SKM-1 (cell line): ENCODE data around the gene SHCBP1L.

ENCODE experiments used
- DNase-seq: peaks from one replicate; lab custom pipeline; 2025; ENCODE audit not compliant: unreplicated experiment; lab: John Stamatoyannopoulos, UW

Gene SHCBP1L

DNA sequence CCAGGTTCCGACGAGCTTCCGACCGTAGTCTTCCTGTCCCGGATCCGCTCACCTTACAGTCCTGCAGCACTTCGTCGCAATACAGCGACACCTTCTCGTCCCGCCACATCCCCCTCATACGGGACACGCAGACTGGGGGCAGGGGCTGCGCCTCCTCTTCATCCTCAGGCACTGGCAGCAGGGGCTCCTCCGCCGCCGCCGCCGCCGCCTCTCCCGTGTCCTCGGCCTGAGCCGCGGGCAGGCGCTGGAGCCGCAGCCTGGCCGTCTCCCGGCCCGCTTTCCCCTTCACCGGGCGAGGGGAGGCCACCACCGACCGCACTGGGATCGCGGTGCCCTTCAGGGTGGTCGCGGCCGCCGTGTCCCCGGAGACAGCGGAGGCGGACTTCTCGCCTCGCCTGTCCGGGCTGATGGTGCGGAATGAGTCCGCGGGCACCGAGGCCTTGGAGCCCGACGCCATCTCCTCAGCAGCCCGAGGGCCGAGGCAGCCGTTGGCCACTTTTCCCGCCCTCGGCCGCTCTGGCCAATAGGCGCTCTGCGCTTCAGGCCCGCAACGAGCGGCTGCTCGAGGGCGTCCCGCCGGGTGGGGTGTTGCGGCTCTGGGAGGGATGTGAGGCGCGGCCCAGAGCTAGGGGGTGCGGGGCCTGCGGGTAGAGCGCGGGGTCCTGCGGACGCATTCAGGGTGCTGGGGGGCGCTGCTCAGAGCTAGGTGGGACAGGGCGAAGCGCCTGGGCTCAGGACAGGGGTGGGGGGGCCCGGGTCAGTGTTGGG lies at the start of gene SHCBP1L:
SHCBP1L (minus strand) TSS at position 490 of the 768 bp plus-strand sequence; CDS start at position 457, 33 bp downstream.
- no peak for DNase-seq

DNA sequence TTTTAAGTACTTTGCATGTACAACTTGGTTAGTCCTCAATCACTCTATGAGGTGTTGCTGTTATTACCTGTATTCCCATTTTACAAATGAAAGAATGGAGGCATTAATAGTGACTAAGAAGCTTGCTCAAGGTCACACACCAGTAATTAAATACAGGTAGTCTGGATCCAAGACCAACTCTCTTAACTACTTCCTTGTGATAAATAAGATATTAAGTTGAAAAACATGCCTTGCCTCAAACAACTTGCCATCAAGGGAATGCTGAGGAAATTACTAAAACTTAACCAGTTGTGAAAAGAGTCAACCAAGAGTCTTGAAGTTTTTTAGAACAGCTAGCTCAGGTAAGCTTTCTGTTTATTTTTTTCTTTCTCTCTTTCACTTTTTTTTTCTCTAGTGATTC lies 49.3 kb upstream of the SHCBP1L start:
- DNase-seq = no peak

DNA sequence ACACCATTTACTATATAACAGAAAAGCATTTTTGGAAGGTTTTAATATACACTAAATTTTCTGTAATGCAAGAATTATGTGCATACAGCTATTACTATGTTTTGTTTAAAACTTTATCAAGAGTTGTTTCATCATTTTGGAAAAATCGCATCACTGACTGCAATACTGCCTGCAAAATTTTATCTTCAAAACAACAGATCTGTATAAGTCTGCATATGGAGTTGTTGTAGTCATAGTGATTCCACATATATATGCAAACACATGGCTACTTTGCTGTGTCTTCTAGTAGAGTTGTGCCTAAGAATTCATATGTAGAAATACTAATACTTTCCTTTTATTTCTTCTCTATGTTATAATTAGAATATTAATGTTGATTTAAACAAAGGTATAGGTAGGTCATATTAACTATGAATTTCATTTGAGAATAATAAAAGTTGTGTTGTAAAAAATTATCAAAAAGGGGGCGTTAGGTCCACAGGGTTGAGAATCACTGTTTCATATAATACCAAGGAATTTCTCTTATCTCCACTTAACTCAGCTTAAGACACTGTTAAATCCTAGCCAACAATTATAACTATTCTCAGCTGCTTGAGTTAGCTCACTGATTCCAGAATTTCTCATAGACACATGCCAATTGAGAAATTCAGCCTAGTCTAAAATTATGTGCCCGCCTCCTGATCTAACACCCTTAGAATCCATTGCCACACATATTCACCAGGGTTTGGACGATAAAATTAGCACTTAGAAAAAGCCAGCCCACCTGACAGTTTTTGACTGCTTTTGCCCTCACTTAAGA lies 47.4 kb upstream of the SHCBP1L start:
- no peak for DNase-seq

DNA sequence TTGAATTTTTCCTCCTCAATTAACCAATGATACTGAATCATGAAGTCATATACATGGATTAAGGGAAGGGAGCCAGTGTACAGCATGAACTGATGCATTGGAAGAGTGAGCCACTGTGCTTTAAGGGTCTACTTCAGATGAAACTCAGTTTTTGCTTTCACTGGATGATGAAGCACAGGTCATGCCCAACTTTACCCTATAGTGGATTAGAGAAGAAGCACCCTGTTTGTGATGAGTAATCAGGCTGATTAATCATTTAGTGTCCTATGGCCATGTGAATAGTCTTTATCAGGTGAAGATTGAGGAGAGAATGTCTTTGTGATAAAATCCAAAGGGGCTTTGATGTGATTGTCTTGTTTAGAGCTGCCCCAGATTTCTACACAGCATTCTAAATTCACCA lies 45.5 kb upstream of the SHCBP1L start:
- no peak for DNase-seq

DNA sequence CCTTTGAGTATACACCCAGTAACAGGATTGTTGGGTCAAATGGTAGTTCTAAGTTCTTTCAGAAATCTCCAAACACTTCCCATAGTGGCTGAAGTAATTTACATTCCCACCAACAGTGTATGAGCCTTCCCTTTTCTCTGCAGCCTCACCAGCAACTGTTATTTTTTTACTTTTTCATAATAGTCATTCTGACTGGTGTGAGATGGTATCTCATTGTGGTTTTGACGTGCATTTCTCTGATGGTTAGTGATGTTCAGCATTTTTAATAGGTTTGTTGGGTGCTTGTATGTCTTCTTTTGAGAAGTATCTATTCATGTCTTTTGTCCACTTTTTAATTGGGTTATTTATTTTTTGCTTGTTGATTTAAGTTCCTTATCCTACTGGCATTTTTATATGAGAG lies 43.9 kb upstream of the SHCBP1L start:
- DNase-seq = no peak

DNA sequence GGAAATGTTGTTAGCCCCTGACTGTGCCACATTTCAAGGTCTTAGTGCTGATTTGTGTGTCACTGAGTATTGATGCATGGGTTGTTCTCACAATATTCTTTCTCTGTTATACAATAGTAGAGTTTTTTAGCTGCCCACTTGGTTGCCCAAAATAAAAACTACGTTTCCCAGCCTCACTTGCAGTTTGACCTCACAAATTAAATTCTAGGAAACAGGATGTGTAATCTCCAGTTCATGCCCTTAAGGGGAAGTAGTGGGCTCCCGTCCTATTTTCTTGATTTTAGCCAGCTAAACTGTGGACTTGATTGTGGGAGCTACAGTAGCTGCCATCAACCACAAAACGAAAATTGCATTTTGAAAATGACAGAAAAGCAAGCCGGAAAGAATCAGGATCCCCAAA lies 42.9 kb upstream of the SHCBP1L start:
- peak; percentile 62 for DNase-seq

DNA sequence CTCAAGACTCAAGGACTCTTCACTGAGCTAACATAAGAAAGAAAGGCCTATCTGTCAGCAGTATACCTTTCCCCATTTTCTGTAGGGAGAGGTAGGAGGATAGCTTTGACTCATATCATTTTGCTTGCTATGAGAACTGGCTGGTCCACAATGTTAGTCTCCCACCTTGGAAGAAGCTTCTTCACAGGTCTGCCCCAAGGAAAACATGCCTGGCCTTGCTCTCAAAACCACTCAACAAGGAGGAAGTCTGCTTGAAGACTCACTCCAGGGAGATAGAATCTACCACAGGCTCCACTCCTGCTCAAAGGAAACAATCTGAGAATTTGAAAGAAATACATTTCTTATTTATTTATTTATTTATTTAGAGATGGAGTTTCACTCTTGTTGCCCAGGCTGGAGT lies 40.8 kb upstream of the SHCBP1L start:
- DNase-seq = no peak

DNA sequence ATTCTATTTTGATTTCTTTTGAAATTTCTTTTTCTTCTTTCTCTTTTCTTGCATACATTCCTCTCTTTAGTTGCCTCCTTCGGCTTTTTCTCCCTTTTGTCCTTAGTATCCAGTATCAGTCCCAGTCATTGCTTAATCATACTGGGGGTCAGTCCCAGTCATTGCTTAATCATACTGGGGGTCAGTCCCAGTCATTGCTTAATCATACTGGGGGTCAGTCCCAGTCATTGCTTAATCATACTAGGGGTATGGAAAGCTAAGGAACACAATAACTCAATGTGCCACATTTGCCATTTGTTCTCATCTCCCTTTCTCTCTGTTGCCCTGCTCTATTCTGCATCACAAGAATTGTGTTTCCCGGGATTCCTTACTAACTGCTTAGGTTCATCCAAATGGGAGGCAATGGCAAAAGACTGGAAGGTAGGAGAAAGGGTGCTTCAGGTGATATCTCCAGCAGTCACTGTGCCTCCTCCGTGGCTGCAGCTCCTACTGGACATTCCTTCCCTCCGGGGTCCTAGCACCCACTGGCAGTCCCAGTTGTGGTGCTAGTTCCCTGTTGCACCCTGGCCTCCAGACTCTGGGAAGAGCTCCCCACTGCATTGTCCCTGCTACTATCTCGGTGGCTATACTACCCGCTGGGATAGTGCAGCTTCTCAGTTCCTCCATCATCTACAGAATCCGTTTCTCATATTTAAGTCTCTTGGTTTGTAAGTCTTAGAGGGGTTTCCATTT lies 37.6 kb upstream of the SHCBP1L start:
- no peak for DNase-seq

DNA sequence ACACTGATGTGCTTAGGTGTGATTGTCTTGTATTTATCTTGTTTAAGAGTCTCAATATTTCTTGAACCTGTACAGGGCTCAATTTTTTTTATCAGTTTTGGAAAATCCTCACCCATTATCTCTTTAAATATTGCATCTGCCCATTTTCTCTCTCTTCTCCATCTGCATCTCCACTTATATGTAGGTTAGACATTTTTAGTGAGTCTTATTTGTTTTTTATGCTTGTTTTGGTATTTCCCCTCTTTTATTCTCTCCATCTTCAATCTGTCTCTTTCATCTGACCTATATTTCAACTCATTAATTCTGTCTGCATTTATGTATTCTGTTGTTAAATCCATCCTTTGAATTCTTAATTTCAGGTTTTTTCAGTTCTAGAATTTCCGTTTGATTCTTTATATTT lies 32.9 kb upstream of the SHCBP1L start:
- no peak for DNase-seq

DNA sequence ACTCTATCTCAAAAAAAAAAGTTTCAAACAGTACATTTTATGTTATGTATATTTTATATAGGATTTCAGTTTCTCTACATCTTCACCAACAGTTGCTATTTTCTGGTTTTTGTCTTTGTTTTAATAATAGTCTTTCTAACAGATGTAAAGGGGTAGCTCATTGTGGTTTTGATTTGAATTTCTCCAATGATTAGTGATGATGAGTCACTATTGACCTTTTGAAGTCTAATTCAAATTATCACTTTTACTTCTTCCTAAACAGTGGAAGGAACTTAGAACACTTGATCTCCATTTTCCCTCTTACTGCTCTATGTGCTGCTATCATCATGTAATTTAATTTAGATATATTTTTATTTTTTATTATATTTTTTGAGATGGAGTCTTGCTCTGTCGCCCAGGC lies 31.7 kb upstream of the SHCBP1L start:
- DNase-seq = no peak

DNA sequence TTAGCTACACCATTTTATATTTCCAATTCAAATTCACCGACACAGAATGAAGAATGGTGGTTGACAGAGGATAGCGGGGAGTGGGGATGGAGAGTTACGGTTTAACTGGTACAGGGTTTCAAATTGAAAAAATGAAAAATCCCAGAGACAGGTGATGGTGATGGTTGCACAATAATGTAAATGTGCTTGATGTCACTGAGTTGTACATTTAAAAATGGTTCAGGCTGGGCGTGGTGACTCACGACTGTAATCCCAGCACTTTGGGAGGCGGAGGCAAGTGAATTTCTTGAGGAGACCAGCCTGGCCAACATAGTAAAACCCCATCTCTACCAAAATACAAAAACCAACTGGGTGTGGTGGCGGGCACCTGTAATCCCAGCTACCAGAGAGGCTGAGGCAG lies 31.2 kb upstream of the SHCBP1L start:
- no peak for DNase-seq

DNA sequence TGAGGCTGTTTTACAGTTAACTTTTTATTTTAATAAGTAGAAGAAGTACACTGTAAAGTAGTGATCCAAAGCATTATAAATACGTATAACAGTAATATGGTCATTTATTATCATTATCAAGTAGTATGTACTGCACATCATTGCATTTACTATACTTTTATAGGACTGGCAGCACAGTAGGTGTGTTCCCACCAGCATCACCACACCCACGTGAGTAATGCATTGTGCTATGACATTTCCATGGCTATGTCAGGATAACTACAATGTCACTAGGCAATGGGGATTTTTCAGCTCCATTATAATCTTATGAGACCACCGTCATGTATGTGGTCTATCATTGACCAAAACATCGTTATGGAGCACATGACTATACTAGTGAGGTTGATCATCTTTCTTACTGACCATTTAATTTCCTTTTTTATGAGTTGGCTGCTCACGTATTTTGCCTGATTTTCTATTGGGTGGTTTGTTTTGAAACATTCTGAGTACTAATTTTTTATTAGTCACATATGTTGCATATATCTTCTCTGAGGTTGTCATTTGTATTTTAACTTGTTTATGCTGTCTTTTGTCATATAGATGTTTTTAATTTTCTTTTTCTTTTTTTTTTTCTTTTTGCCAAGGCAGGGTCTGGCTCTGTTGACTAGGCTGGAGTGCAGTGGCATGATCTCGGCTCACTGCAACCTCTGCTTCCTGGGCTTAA lies 25.3 kb upstream of the SHCBP1L start:
- DNase-seq = no peak

DNA sequence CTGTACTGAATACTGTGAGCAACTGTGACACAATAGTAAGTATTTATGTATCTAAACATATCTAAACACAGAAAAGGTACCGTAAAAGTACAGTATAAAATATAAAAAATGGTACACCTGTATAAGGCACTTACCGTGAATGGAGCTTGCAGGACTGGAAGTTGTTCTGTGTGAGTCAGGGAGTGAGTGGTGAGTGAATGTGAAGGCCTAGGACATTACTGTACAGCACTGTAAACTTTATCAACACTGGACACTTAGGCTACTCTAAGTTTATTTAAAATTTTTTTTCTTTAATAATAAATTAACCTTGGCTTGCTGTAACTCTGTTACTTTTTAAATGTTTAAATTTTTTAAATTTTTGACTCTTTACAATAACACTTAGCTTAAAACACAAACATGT lies 24.5 kb upstream of the SHCBP1L start:
- no peak for DNase-seq

DNA sequence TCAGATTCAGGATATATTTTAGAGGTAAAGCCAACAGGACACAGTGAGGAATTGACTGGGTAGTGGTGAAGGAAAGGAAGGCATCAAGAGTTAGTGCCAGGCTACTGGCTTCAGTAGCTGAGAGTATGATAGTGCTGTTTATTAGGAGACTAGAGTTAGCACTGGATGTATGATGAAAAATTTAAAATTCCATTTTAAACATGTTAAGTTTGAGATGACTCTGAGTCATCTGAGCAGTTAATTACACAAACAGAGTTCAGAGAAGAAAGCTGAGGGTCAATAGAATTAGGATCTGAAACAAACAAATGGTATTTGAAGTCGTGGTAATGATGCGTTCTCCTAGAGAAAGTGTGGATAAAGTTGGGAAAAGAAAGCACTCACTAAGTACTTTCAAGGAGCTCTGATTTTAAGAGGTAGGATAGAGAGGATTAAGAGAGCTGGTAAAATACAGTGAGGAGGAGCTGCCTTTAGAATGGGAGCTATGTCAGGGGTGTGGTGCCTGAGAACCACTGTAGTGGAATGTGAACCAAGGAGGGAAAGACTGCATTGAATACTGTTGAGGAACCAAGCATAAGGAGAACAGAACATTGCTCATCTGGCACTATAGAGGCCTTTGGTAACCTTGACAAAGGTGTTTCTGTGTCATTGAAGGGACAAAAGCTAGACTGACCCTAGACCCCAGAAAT lies 21.7 kb upstream of the SHCBP1L start:
- no peak for DNase-seq

DNA sequence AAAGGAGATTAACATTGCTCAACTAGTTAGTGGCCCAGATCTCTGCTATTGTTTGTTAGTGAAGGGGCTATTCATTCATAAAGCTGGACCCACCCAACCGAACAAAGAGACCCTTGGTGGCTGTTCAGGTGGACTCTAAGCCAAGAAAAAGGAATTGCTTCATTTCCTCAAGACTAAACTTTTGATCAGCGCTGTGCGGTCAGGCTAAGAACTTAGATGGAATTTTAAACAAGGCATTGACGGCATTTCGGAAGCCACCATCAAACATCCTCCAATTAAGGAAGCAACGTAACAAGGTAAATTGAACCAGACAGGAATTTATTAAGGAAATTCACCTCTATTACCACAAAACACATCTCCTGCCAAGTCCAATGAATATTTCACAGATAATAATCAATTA lies 19.9 kb upstream of the SHCBP1L start:
- no peak for DNase-seq

DNA sequence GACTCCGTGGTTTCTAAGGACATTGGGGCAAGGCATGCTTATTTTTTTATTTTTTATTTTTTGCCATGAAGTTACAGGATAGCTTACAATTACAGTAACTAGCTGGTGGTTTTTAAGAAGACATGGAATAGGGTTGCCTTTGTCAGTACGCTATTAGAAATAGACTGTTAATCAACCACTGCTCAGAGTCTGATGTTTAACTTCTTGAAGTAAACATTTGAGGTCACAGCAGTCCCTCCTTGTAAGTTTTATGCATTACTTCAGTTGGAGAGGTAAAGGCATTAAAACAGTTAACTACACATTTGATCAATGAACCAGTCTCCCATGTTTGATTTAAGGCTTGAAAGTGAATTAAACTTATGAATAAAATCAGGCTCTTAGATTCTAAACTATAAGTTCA lies 19.3 kb upstream of the SHCBP1L start:
- no peak for DNase-seq

DNA sequence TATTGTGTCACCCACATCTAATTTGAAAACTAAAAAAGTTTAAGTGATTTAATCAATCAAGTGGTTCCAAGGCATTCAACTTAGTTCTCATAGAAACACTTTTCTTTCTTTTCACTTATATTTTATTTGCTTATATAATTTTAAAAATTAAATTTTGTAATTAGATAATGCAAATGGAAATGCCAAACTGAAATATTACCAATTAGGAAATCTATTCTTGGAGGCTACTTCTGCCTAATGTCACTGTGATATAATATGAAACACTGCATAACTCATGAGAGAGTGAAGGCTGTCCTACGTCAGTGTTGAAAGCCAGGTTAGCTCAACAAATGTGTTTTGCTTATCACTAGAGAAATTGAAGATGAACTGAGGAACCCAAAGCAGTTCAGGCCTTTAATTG lies 18.3 kb upstream of the SHCBP1L start:
- DNase-seq = no peak

DNA sequence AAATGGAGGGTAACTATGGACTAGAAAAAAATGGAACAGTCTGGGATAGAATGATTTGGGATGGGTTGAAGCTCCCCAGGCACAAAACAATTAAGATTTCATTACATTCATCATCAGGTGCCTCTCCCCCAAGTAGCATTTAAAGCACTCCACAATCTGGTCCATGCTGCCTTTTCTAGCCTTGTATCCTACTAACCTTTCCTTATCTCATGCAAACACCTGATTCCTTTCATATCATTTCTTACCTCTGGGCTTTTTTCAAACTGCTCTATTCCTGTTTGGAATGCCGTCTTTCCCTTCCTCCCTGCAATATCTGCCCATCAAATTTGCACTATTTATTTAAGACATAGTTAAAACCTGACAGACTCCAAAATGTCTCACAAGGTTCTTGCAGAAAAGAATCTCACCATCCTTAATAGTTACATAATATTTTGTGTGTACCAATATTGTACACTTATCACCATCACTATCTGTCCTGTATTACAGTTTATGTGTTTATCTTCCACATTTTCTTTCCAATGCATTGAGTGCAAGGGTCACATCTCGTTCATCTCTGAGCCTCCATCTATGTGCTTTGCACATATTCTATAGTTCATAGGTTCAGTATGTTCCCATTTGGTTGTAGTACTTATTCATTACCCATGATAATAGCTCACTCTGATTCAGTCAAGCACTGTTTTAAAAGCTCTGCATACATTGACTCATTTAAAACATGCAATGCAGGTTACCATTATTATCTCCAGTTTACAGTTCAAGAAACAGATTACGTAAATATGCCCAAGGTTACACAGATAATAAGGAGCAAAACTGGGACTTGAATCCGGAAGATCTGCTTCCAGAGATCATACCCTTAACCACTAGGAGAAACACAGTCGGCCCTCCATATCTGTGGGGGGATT lies 16.1 kb upstream of the SHCBP1L start:
- DNase-seq = no peak

DNA sequence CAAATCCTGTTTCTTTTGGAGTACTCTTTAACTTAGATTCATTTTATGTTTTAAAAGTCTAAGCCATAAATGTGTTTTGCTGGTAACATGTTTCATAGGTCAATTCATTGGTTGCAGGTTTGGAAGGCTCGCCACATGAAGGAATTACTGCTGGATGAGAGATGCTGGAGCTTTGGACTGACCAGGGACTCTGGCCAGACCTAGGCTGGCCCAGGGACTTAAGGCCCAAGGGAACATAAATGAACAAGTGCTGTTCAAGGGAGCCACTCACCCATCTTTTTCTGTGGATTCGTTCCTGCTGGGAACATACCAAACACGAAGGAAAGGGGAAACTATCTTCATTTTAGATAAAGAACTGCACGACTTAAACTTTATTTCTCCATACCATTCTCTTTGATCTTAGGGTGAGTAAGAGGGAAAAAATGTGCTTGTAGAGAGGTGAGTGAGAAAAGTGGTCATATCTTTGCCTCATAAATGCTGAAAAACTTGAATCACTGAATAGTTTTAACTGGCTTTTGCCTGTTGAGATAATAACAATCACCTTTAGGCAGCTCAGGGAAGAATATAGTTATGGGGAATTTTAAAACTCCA lies 15.3 kb upstream of the SHCBP1L start:
- no peak for DNase-seq
